Fibroblast of lung (primary cell): Measurements from ENCODE around the gene GSTM2. TPM values are rescaled to one million over a fixed set of nuclear protein-coding genes. Genes with fewer than 3 reads are reported as not detected.

Source experiments
- DNase-seq, 2 donors: peaks; one replicate each; pipeline versions ENCODE4 v3.0.0 to v3.0.0-alpha.2; 2010; ENCODE audit warnings: low read depth in 2 of 2
- H2AFZ ChIP-seq: 2 replicates; pipeline ENCODE4 v1.5.1; 2012; ENCODE audit warnings: low read length, control low read depth, inconsistent platforms
- H3K27ac ChIP-seq: 2 replicates; pipeline ENCODE4 v1.5.1; 2011; ENCODE audit warnings: low read length, control low read depth; ENCODE audit not compliant: insufficient read depth
- H3K27me3 ChIP-seq: 2 replicates; pipeline ENCODE4 v1.5.1; 2011; ENCODE audit warnings: mild to moderate bottlenecking, low read length; ENCODE audit not compliant: control insufficient read depth, insufficient read depth
- H3K36me3 ChIP-seq: 2 replicates; pipeline ENCODE4 v1.5.1; 2011; ENCODE audit warnings: low read length; ENCODE audit not compliant: control insufficient read depth, insufficient read depth
- H3K4me1 ChIP-seq: 2 replicates; pipeline ENCODE4 v1.5.1; 2011; ENCODE audit warnings: low read length; ENCODE audit not compliant: control insufficient read depth, insufficient read depth; ENCODE audit errors: extremely low read depth
- H3K4me2 ChIP-seq: 2 replicates; pipeline ENCODE4 v1.5.1; 2011; ENCODE audit warnings: low read length, control low read depth; ENCODE audit not compliant: insufficient read depth; ENCODE audit errors: extremely low read depth
- H3K4me3 ChIP-seq, 4 experiments: fragments of 200-600 bp in 1 of 4; sonication (generic) in 1 of 4; replicated peaks in 1 of 4; 2 replicates each; pipeline ENCODE4 v1.5.1; 2011 to 2016; ENCODE audit warnings: low read length in 4 of 4, low read depth in 3 of 4, mild to moderate bottlenecking in 3 of 4, control low read depth in 2 of 4, inconsistent platforms in 1 of 4, mixed read lengths in 1 of 4; ENCODE audit not compliant: insufficient read depth in 1 of 4; ENCODE audit errors: control extremely low read depth in 1 of 4
- H3K79me2 ChIP-seq: 2 replicates; pipeline ENCODE4 v1.5.1; 2012; ENCODE audit warnings: mild to moderate bottlenecking, low read length, inconsistent platforms; ENCODE audit not compliant: control insufficient read depth, insufficient read depth
- H3K9ac ChIP-seq: 2 replicates; pipeline ENCODE4 v1.5.1; 2011; ENCODE audit warnings: mild to moderate bottlenecking, low read length, control low read depth; ENCODE audit not compliant: insufficient read depth
- H3K9me3 ChIP-seq: 2 replicates; pipeline ENCODE4 v1.5.1; 2012; ENCODE audit warnings: low read depth, low read length; ENCODE audit not compliant: control insufficient read depth, insufficient read depth
- H4K20me1 ChIP-seq: 2 replicates; pipeline ENCODE4 v1.5.1; 2011; ENCODE audit warnings: low read length; ENCODE audit not compliant: control insufficient read depth, insufficient read depth; ENCODE audit errors: extremely low read depth
- CTCF ChIP-seq, 2 donors: IDR thresholded peaks in 1 of 2; conservative IDR thresholded peaks in 1 of 2; 1 replicate in 1 of 2; 2 replicates in 1 of 2; pipeline ENCODE4 v1.5.1; 2011 to 2012; ENCODE audit warnings: low read length in 2 of 2, control low read depth in 1 of 2, inconsistent platforms in 1 of 2, low read depth in 1 of 2, mild to moderate bottlenecking in 1 of 2
- EZH2 ChIP-seq: IDR thresholded peaks from 2 replicates; pipeline ENCODE4 v1.5.1; 2012; ENCODE audit warnings: low read length, control low read depth, mild to moderate bottlenecking; ENCODE audit errors: missing control alignments
- polyA plus RNA-seq, 2 donors: library from polyadenylated mRNA; depleted of rRNA in 1 of 2; stranded (reverse) in 1 of 2; unstranded in 1 of 2; fragments of >200 nt; gene quantifications; 2 replicates each; pipeline ENCODE4 v1.2.1, GENCODE V29; 2011 to 2012; ENCODE audit warnings: missing spikeins in 1 of 2
- total RNA-seq: library from RNA; depleted of rRNA; stranded (reverse); fragments of >200 nt; gene quantifications from 2 replicates; pipeline ENCODE4 v1.2.1, GENCODE V29; 2014

Gene GSTM2
- total and polyA plus RNA-seq, 2 donors (not counting 1 experiment from before 2014, with no cell fraction given): 28.2 to 67.7 TPM

- Histone ChIP-seq H3K4me3 (peak overlapping the region; percentile 54 to 87 (median 75)), H3K27ac (peak overlapping the region; percentile 96), H3K79me2 (peaks cover 49% of the 10 kb centered on the region), H3K4me2 (peak overlapping the region; percentile 79), H3K9me3 (no peaks in the 10 kb centered on the region), H3K4me1 (peaks cover 24% of the 10 kb centered on the region), H4K20me1 (no peaks in the 10 kb centered on the region), H3K36me3 (peaks cover 2% of the 10 kb centered on the region), H3K9ac (peak overlapping the region; percentile 53), H2AFZ (no peak overlapping the region), H3K27me3 (no peaks in the 10 kb centered on the region)
- no peak for DNase-seq
- no peak for TF ChIP-seq CTCF (conservative IDR thresholded peaks at IDR 0.05 in 1 of 2, IDR thresholded peaks at IDR 0.05 in 1 of 2; ENCODE audit: low read depth in 1 of 2, low read length in 2 of 2)
- TF ChIP-seq EZH2: no peak
These were observed 46.3 kb upstream of the GSTM2 start for GRCh38 chr1:109621379-109622136.

GRCh38 chr1:109622137-109622892, 45.5 kb upstream of the GSTM2 start:
- H3K4me2 ChIP-seq: peak overlapping the region; percentile 79
- peaks cover 49% of the 10 kb centered on the region for H3K79me2 ChIP-seq
- no peak overlapping the region for H3K27ac ChIP-seq
- peak overlapping the region in 2 of 4 experiments; percentile 85 to 87 for H3K4me3 ChIP-seq
- no peak overlapping the region for H2AFZ ChIP-seq
- H3K27me3 ChIP-seq: no peaks in the 10 kb centered on the region
- peaks cover 4% of the 10 kb centered on the region for H3K36me3 ChIP-seq
- peaks cover 21% of the 10 kb centered on the region for H3K4me1 ChIP-seq
- DNase-seq: no peak
- H3K9ac ChIP-seq: no peak overlapping the region
- H3K9me3 ChIP-seq: no peaks in the 10 kb centered on the region
- no peaks in the 10 kb centered on the region for H4K20me1 ChIP-seq
- no peak for TF ChIP-seq CTCF (conservative IDR thresholded peaks at IDR 0.05 in 1 of 2, IDR thresholded peaks at IDR 0.05 in 1 of 2; ENCODE audit: low read depth in 1 of 2, low read length in 2 of 2)
- no peak for TF ChIP-seq EZH2

- Histone ChIP-seq H3K4me2 (no peak overlapping the region), H3K27me3 (no peaks in the 10 kb centered on the region), H2AFZ (no peak overlapping the region), H3K36me3 (peaks cover 5% of the 10 kb centered on the region), H3K9me3 (no peaks in the 10 kb centered on the region), H3K4me3 (peak overlapping the region in 1 of 4 experiments; percentile 85), H3K27ac (no peak overlapping the region), H3K79me2 (peaks cover 49% of the 10 kb centered on the region), H3K9ac (no peak overlapping the region), H4K20me1 (no peaks in the 10 kb centered on the region), H3K4me1 (peaks cover 17% of the 10 kb centered on the region)
- TF ChIP-seq CTCF (conservative IDR thresholded peaks at IDR 0.05 in 1 of 2, IDR thresholded peaks at IDR 0.05 in 1 of 2; ENCODE audit: low read depth in 1 of 2, low read length in 2 of 2) (no peak), EZH2 (no peak)
- DNase-seq: no peak
These were observed 45.0 kb upstream of the GSTM2 start for GRCh38 chr1:109622895-109623294.
